ENCODE results near the gene SOWAHB.

- TF ChIP-seq TAF1 (conservative IDR thresholded peaks at IDR 0.05): no peak
- no peak for TF ChIP-seq MAX (IDR thresholded peaks at IDR 0.05)
- no peak for TF ChIP-seq JUND (IDR thresholded peaks at IDR 0.05)
- no peak for TF ChIP-seq CTCF (IDR thresholded peaks at IDR 0.05; ENCODE audit: low read depth, low read length, missing input control)
- TF ChIP-seq REST (IDR thresholded peaks at IDR 0.05): no peak
- TF ChIP-seq RXRA (IDR thresholded peaks at IDR 0.05): no peak
- TF ChIP-seq RAD21 (IDR thresholded peaks at IDR 0.05): no peak
- TF ChIP-seq EGR1 (IDR thresholded peaks at IDR 0.05; ENCODE audit: low read depth in 2 of 2): no peak
- TF ChIP-seq ZBTB33 (IDR thresholded peaks at IDR 0.05): no peak
- no peak for TF ChIP-seq YY1 (IDR thresholded peaks at IDR 0.05)
- no peak for TF ChIP-seq GABPA (IDR thresholded peaks at IDR 0.05 in 1 of 2, conservative IDR thresholded peaks at IDR 0.05 in 1 of 2)
- no peak for TF ChIP-seq FOXA2 (IDR thresholded peaks at IDR 0.05)
Measured at GRCh38 chr4:76931087-76931486, 33.1 kb upstream of the SOWAHB start.
